ENCODE data around the gene TMEM72. TPM values are rescaled to one million over a fixed set of nuclear protein-coding genes. Genes with fewer than 3 reads are reported as not detected.

Gene TMEM72
- total RNA-seq, 1 donor = not detected

- Histone ChIP-seq H2AFZ (ENCODE audit: low read length) (no peak overlapping the region), H3K4me3 (ENCODE audit: insufficient read depth, low read length) (no peak overlapping the region)
Measured at GRCh38 chr10:44931621-44932516, 20.7 kb downstream of the TMEM72 start.

GRCh38 chr10:44932517-44933450 is 21.6 kb downstream of the TMEM72 start:
- no peaks in the 10 kb centered on the region for H3K36me3 ChIP-seq (ENCODE audit: insufficient read depth, low read length)
- H4K20me1 ChIP-seq (ENCODE audit: insufficient read depth, low read length) = no peaks in the 10 kb centered on the region
- H3K27ac ChIP-seq (ENCODE audit: low read depth, low read length) = no peak overlapping the region
- H2AFZ ChIP-seq (ENCODE audit: low read length) = peak overlapping the region; percentile 69
- H3K27me3 ChIP-seq (ENCODE audit: insufficient read depth, low read length) = no peaks in the 10 kb centered on the region
- H3K4me3 ChIP-seq (ENCODE audit: insufficient read depth, low read length) = no peak overlapping the region
- TF ChIP-seq CTCF (IDR thresholded peaks at IDR 0.05; ENCODE audit: extremely low read depth, low read depth, low read length) = peak; percentile 97
- H3K4me2 ChIP-seq (ENCODE audit: insufficient read depth, low read length) = no peak overlapping the region
- DNase-seq (ENCODE audit: insufficient read length, low spot score, missing footprints) = peak; percentile 86
- no peaks in the 10 kb centered on the region for H3K79me2 ChIP-seq (ENCODE audit: insufficient read depth, low read length)
- H3K4me1 ChIP-seq (ENCODE audit: insufficient read depth, low read length) = peaks cover 10% of the 10 kb centered on the region
- H3K9me3 ChIP-seq (ENCODE audit: low read depth, low read length) = no peaks in the 10 kb centered on the region

More at GRCh38 chr10:44931621-44932516, 20.7 kb downstream of the TMEM72 start:
- DNase-seq (ENCODE audit: insufficient read length, low spot score, missing footprints) = peak; percentile 30
- Histone ChIP-seq H3K79me2 (ENCODE audit: insufficient read depth, low read length) (no peaks in the 10 kb centered on the region), H3K9me3 (ENCODE audit: low read depth, low read length) (no peaks in the 10 kb centered on the region), H3K4me1 (ENCODE audit: insufficient read depth, low read length) (peaks cover 12% of the 10 kb centered on the region), H3K4me2 (ENCODE audit: insufficient read depth, low read length) (no peak overlapping the region), H4K20me1 (ENCODE audit: insufficient read depth, low read length) (no peaks in the 10 kb centered on the region), H3K36me3 (ENCODE audit: insufficient read depth, low read length) (no peaks in the 10 kb centered on the region), H3K27ac (ENCODE audit: low read depth, low read length) (no peak overlapping the region), H3K27me3 (ENCODE audit: insufficient read depth, low read length) (no peaks in the 10 kb centered on the region)
- no peak for TF ChIP-seq CTCF (IDR thresholded peaks at IDR 0.05; ENCODE audit: extremely low read depth, low read depth, low read length)

- no peak overlapping the region for H3K27ac ChIP-seq (ENCODE audit: low read depth, low read length)
- no peaks in the 10 kb centered on the region for H4K20me1 ChIP-seq (ENCODE audit: insufficient read depth, low read length)
- DNase-seq (ENCODE audit: insufficient read length, low spot score, missing footprints) = peak; percentile 52
Measured at GRCh38 chr10:44933451-44934321, 22.5 kb downstream of the TMEM72 start.

More at GRCh38 chr10:44933451-44934321, 22.5 kb downstream of the TMEM72 start:
- no peaks in the 10 kb centered on the region for H3K36me3 ChIP-seq (ENCODE audit: insufficient read depth, low read length)
- no peaks in the 10 kb centered on the region for H3K27me3 ChIP-seq (ENCODE audit: insufficient read depth, low read length)
- TF ChIP-seq CTCF (IDR thresholded peaks at IDR 0.05; ENCODE audit: extremely low read depth, low read depth, low read length) = no peak
- H3K9me3 ChIP-seq (ENCODE audit: low read depth, low read length) = no peaks in the 10 kb centered on the region
- H3K4me3 ChIP-seq (ENCODE audit: insufficient read depth, low read length) = no peak overlapping the region
- no peak overlapping the region for H3K4me2 ChIP-seq (ENCODE audit: insufficient read depth, low read length)
- no peaks in the 10 kb centered on the region for H3K79me2 ChIP-seq (ENCODE audit: insufficient read depth, low read length)
- H3K4me1 ChIP-seq (ENCODE audit: insufficient read depth, low read length) = peaks cover 10% of the 10 kb centered on the region
- H2AFZ ChIP-seq (ENCODE audit: low read length) = no peak overlapping the region

Measured in osteoblast (primary cell).